B cell (primary cell): ENCODE measurements around the gene MAP4K2. TPM values are rescaled to one million over a fixed set of nuclear protein-coding genes. Genes with fewer than 3 reads are reported as not detected.
A peak's percentile ranks its signal among the peaks of the same experiment; 100 is the strongest.

Source experiments
- ATAC-seq: fragments of 200-7000 bp; cut with Tn5 transposase; one replicate; pipeline ENCODE4 v1.10.0; 2021; ENCODE audit warnings: low read depth, mild to moderate bottlenecking, moderate number of reproducible peaks, moderate library complexity
- CTCF ChIA-PET: fragments of 350-600 bp; sonication (Branson Sonifier 250); formaldehyde crosslinking; loops from one replicate; lab custom pipeline; 2021; ENCODE audit warnings: antibody characterized with exemption, inconsistent platforms; lab: Charles Lee
- POLR2A ChIA-PET: fragments of 350-600 bp; sonication (Branson Sonifier 250); formaldehyde crosslinking; loops from one replicate; lab custom pipeline; 2021; ENCODE audit warnings: antibody characterized with exemption; lab: Charles Lee
- DNase-seq: peaks from one replicate; pipeline ENCODE4 v3.0.0; 2013
- H2AFZ ChIP-seq: 2 replicates; pipeline ENCODE4 v1.6.1; 2012; ENCODE audit warnings: mild to moderate bottlenecking, low read depth, low read length; ENCODE audit not compliant: insufficient read depth, poor library complexity, severe bottlenecking
- H3K27ac ChIP-seq, 2 donors: 1 replicate in 1 of 2; 2 replicates in 1 of 2; pipeline ENCODE4 v1.5.1; 2012 to 2013; ENCODE audit warnings: low read length in 2 of 2, mild to moderate bottlenecking in 2 of 2, moderate library complexity in 1 of 2
- H3K27me3 ChIP-seq, 4 experiments: fragments of 200-600 bp in 1 of 4; sonication (generic) in 1 of 4; replicated peaks in 1 of 4; 1 replicate in 2 of 4; 2 replicates in 2 of 4; pipeline versions ENCODE4 v1.6.1 to v1.7.0; 2013 to 2016; ENCODE audit warnings: low read length in 3 of 4, mild to moderate bottlenecking in 2 of 4, mixed read lengths in 1 of 4, moderate library complexity in 1 of 4; ENCODE audit not compliant: insufficient read depth in 4 of 4, control insufficient read depth in 3 of 4; ENCODE audit errors: control extremely low read depth in 1 of 4
- H3K36me3 ChIP-seq, 2 experiments: replicated peaks in 1 of 2; 1 replicate in 1 of 2; 2 replicates in 1 of 2; pipeline versions ENCODE4 v1.6.1 to v1.7.1; 2013; ENCODE audit warnings: low read length in 1 of 2; ENCODE audit not compliant: insufficient read depth in 2 of 2, control insufficient read depth in 1 of 2; ENCODE audit errors: control extremely low read depth in 1 of 2, extremely low read depth in 1 of 2
- H3K4me1 ChIP-seq, 2 donors: fragments of 200-600 bp in 1 of 2; sonication (generic) in 1 of 2; 1 replicate in 1 of 2; 2 replicates in 1 of 2; pipeline versions ENCODE4 v1.5.1 to v1.6.1; 2013 to 2017; ENCODE audit warnings: low read length in 2 of 2; ENCODE audit not compliant: control insufficient read depth in 2 of 2, insufficient read depth in 2 of 2
- H3K4me2 ChIP-seq: replicated peaks from 2 replicates; pipeline ENCODE3; 2012; ENCODE audit warnings: mild to moderate bottlenecking, low read depth, low read length; ENCODE audit not compliant: poor library complexity, severe bottlenecking
- H3K4me3 ChIP-seq, 5 experiments: fragments of 200-600 bp in 1 of 5; sonication (generic) in 1 of 5; 1 replicate in 3 of 5; 2 replicates in 2 of 5; pipeline versions ENCODE4 v1.5.1 to v1.7.0; 2011 to 2016; ENCODE audit warnings: low read length in 4 of 5, mild to moderate bottlenecking in 4 of 5, low read depth in 2 of 5, control low read depth in 1 of 5, moderate library complexity in 1 of 5; ENCODE audit not compliant: insufficient read depth in 1 of 5; ENCODE audit errors: control extremely low read depth in 1 of 5, extremely low read depth in 1 of 5
- H3K79me2 ChIP-seq: fragments of 200-600 bp; sonication (generic); one replicate; pipeline ENCODE4 v1.6.0; 2016; ENCODE audit warnings: low read length; ENCODE audit not compliant: control insufficient read depth, insufficient read depth
- H3K9ac ChIP-seq: fragments of 200-600 bp; sonication (generic); 2 replicates; pipeline ENCODE4 v1.6.1; 2017; ENCODE audit warnings: mild to moderate bottlenecking, low read length, moderate library complexity
- H3K9me3 ChIP-seq, 3 donors: one replicate each; pipeline versions ENCODE4 v1.6.1 to v1.7.1; 2013; ENCODE audit warnings: low read length in 2 of 3; ENCODE audit not compliant: control insufficient read depth in 2 of 3, insufficient read depth in 1 of 3; ENCODE audit errors: control extremely low read depth in 1 of 3
- H4K20me1 ChIP-seq: 2 replicates; pipeline ENCODE4 v1.6.0; 2012; ENCODE audit warnings: mild to moderate bottlenecking, low read length; ENCODE audit not compliant: insufficient read depth, control insufficient read depth, poor library complexity, severe bottlenecking
- H3K27ac Mint-ChIP-seq: one replicate; pipeline ENCODE4 v1.8.0; 2021; ENCODE audit warnings: mixed read lengths
- H3K27me3 Mint-ChIP-seq: one replicate; pipeline ENCODE4 v1.8.0; 2021; ENCODE audit warnings: mixed read lengths
- H3K4me1 Mint-ChIP-seq: one replicate; pipeline ENCODE4 v1.8.0; 2021; ENCODE audit warnings: mixed read lengths
- H3K4me3 Mint-ChIP-seq: one replicate; pipeline ENCODE4 v1.8.0; 2021; ENCODE audit warnings: mixed read lengths
- H3K9me3 Mint-ChIP-seq: one replicate; pipeline ENCODE4 v1.8.0; 2022; ENCODE audit warnings: mixed read lengths; ENCODE audit not compliant: insufficient read depth
- EZH2 ChIP-seq: IDR thresholded peaks from 2 replicates; pipeline ENCODE4 v1.6.1; 2012; ENCODE audit warnings: borderline replicate concordance, low read depth, mild to moderate bottlenecking, moderate library complexity, low read length; ENCODE audit not compliant: insufficient read depth, poor library complexity, severe bottlenecking
- WGBS: methylation state at CpG from one replicate; pipeline ENCODE4 v1.1.5; 2013; ENCODE audit warnings: missing lambda C conversion rate; ENCODE audit not compliant: insufficient coverage; 5-methylcytosine and 5-hydroxymethylcytosine counted together
- intact Hi-C: fragments of 100-400 bp; cut with micrococcal nuclease; formaldehyde crosslinking; loops from one replicate; pipeline ENCODE4 v1.10.0; 2022
- polyA plus RNA-seq: library from polyadenylated mRNA; depleted of rRNA; stranded (reverse); fragments of >200 nt; gene quantifications from 2 replicates; pipeline ENCODE4 v1.2.3, GENCODE V29; 2012
- total RNA-seq, 2 donors: library from RNA; stranded (reverse); fragments of 120-200 nt in 1 of 2; gene quantifications; 1 replicate in 1 of 2; 2 replicates in 1 of 2; pipeline versions ENCODE4 v1.2.3 to v1.2.4, GENCODE V29; 2013 to 2022
- TF ChIP-seq, protein P1 (sequence below): fragments of 200-600 bp; IDR thresholded peaks from one replicate; pipeline ENCODE4 v1.8.0; 2022; ENCODE audit warnings: antibody characterized with exemption, mild to moderate bottlenecking

The MAP4K2 gene
- total and polyA plus RNA-seq, 2 donors (not counting 1 experiment from before 2014, with no cell fraction given): 118 to 163 TPM

DNA sequence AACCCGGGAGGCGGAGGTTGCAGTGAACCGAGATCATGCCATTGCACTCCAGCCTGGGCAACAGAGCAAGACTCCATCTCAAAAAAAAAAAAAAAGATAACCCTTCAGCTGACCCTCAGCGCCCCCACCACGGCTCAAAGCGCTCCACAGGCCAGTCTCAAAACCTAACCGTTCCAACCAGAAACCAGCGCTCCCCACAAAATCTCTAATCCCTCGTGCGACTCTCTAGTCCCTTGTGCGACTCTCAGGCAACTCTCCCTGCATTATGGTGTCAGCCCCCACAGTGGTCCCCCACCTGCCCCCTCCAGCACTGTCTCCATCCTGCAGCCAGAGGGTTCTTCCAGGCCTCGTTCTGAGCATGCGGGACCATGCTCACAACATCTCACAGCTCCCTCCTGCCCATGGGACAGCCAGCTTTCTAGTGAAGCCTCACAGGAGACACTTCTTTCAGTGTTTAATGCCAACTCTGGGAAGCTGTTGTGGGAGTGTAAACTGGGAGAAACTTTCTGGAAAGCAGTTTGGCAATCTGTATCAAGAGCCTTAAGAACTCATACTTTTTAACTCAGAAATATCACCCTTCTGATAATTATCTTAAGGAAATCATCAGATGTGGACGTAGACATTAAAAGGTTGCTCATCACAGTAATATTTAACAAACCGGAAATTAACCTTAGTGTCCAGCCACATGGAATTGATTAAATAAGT lies 54.9 kb downstream of the MAP4K2 start:
- no peak overlapping the region for H3K27ac ChIP-seq
- H3K9ac ChIP-seq: no peak overlapping the region
- no peak overlapping the region for H3K4me3 ChIP-seq
- no peaks in the 10 kb centered on the region for H3K9me3 ChIP-seq
- 97% methylated on average over 11 of the region's 15 CpGs for WGBS
- no peaks in the 10 kb centered on the region for H3K27me3 Mint-ChIP-seq
- no peaks in the 10 kb centered on the region for H3K9me3 Mint-ChIP-seq
- TF ChIP-seq EZH2: no peak
- TF ChIP-seq, protein P1, sequence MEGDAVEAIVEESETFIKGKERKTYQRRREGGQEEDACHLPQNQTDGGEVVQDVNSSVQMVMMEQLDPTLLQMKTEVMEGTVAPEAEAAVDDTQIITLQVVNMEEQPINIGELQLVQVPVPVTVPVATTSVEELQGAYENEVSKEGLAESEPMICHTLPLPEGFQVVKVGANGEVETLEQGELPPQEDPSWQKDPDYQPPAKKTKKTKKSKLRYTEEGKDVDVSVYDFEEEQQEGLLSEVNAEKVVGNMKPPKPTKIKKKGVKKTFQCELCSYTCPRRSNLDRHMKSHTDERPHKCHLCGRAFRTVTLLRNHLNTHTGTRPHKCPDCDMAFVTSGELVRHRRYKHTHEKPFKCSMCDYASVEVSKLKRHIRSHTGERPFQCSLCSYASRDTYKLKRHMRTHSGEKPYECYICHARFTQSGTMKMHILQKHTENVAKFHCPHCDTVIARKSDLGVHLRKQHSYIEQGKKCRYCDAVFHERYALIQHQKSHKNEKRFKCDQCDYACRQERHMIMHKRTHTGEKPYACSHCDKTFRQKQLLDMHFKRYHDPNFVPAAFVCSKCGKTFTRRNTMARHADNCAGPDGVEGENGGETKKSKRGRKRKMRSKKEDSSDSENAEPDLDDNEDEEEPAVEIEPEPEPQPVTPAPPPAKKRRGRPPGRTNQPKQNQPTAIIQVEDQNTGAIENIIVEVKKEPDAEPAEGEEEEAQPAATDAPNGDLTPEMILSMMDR: no peak
- H3K4me1 ChIP-seq: peaks cover 15 to 31% of the 10 kb centered on the region in 2 donors
- intact Hi-C loops: loop anchor here (10.0 kb wide), 3 partner anchors 97 to 827 kb away; partner anchors contain the start of genes CDC42BPG, EHBP1L1, FAM89B and ZNRD2
- ChIA-PET CTCF (interaction anchor here (0.9 to 13.7 kb wide), 5 partner anchors 10 to 176 kb away, joined by 3 to 280 read pairs (median 4); partner anchors contain the start of gene PPP2R5B), POLR2A (interaction anchor here (1.9 to 8.9 kb wide), 3 partner anchors 14 to 29 kb away, joined by 10 to 175 read pairs (median 149); partner anchors contain the start of genes PYGM and SF1)
- ATAC-seq (no peak), DNase-seq (no peak)
- H3K4me2 ChIP-seq: no peak overlapping the region
- H3K79me2 ChIP-seq: peaks cover 21% of the 10 kb centered on the region
- no peaks in the 10 kb centered on the region for H3K27me3 ChIP-seq
- peaks cover 59% of the 10 kb centered on the region for H3K4me1 Mint-ChIP-seq
- H3K27ac Mint-ChIP-seq: peak overlapping the region; percentile 90
- peak overlapping the region; percentile 27 for H3K4me3 Mint-ChIP-seq
- no peak overlapping the region for H2AFZ ChIP-seq
- peaks cover 10% of the 10 kb centered on the region for H4K20me1 ChIP-seq
- H3K36me3 ChIP-seq: peaks cover 0 to 18% of the 10 kb centered on the region in 2 experiments

DNA sequence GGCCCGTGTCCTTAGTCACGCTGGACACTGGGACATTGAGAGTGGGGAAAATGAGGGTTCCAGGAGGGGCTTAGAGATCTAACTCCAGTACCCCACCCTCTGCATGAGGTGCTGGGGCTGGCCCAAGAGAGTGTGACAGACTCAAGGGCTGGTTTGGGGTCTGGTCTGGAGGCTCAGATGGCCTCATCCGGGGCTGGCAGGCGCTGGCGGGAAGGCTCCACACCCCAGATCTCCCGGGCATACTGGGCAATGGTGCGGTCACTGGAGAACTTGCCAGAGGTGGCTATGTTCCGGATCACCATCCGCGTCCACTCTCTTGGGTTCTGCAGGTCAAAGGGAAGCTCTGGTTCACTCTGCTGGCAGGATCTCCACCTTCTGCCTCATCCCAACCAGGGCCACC lies 56.5 kb downstream of the MAP4K2 start:
- no peaks in the 10 kb centered on the region for H3K27me3 ChIP-seq
- ATAC-seq: no peak
- peaks cover 24 to 43% of the 10 kb centered on the region in 2 donors for H3K4me1 ChIP-seq
- intact Hi-C loops: loop anchor here (10.0 kb wide), 3 partner anchors 98 to 828 kb away; partner anchors contain the start of genes CDC42BPG, EHBP1L1, FAM89B and ZNRD2
- H3K79me2 ChIP-seq: peaks cover 28% of the 10 kb centered on the region
- Mint-ChIP-seq H3K27me3 (no peaks in the 10 kb centered on the region), H3K9me3 (no peaks in the 10 kb centered on the region), H3K4me1 (peaks cover 56% of the 10 kb centered on the region), H3K27ac (peak overlapping the region; percentile 100), H3K4me3 (peak overlapping the region; percentile 97)
- TF ChIP-seq, protein P1: no peak
- no peak for TF ChIP-seq EZH2
- peak overlapping the region; percentile 94 for H3K9ac ChIP-seq
- H4K20me1 ChIP-seq: peaks cover 26% of the 10 kb centered on the region
- peak overlapping the region; percentile 75 for H2AFZ ChIP-seq
- H3K4me2 ChIP-seq: peak overlapping the region; percentile 99
- no peaks in the 10 kb centered on the region for H3K9me3 ChIP-seq
- peak overlapping the region; percentile 97 to 98 for H3K27ac ChIP-seq
- H3K4me3 ChIP-seq: peak overlapping the region in 4 of 5 experiments; percentile 72 to 99 (median 80)
- DNase-seq: no peak
- H3K36me3 ChIP-seq: peaks cover 0 to 12% of the 10 kb centered on the region in 2 experiments
- ChIA-PET POLR2A (interaction anchor here (0.6 to 8.9 kb wide), 7 partner anchors 15 to 475 kb away, joined by 3 to 175 read pairs (median 10); partner anchors contain the start of genes PYGM and SF1), CTCF (interaction anchor here (0.6 to 13.7 kb wide), 3 partner anchors 11 to 32 kb away, joined by 3 to 280 read pairs (median 5); partner anchors contain the start of gene SF1)
- WGBS: 70% methylated on average over 10 of the region's 10 CpGs
